Pancreas (tissue), 10 donors: ENCODE results near the gene DCTPP1. TPM values are rescaled to one million over a fixed set of nuclear protein-coding genes. Genes with fewer than 3 reads are reported as not detected.

Experiments used
- ATAC-seq, 4 donors: fragments of 200-7000 bp; cut with Tn5 transposase; one replicate each; pipeline versions ENCODE4 v1.8.0 to v1.9.1; 2020; ENCODE audit warnings: mild to moderate bottlenecking in 4 of 4, moderate library complexity in 4 of 4
- DNase-seq, 6 donors: peaks; one replicate each; pipeline ENCODE4 v3.0.0-alpha.2; 2020
- FAIRE-seq: peaks from 2 replicates; lab custom pipeline; 2012; peaks lifted over from hg19 to GRCh38; lab: Jason Lieb, UNC
- H3K27ac ChIP-seq, 4 donors: fragments of 200-600 bp; sonication (generic); 1 replicate in 3 of 4; 2 replicates in 1 of 4; pipeline versions ENCODE4 v1.5.0 to v1.8.0; 2020
- H3K27me3 ChIP-seq, 4 donors: fragments of 200-600 bp; one replicate each; pipeline ENCODE4 v1.8.0; 2021
- H3K36me3 ChIP-seq, 3 donors: fragments of 200-600 bp; sonication (generic) in 1 of 3; one replicate each; pipeline versions ENCODE4 v1.5.0 to v1.8.0; 2020 to 2021
- H3K4me1 ChIP-seq, 3 donors: fragments of 200-600 bp; one replicate each; pipeline ENCODE4 v1.8.0; 2021
- H3K4me3 ChIP-seq, 4 donors: fragments of 200-600 bp; sonication (generic) in 2 of 4; one replicate each; pipeline versions ENCODE4 v1.5.0 to v1.8.0; 2020 to 2021
- H3K9me3 ChIP-seq, 4 donors: fragments of 200-600 bp; one replicate each; pipeline ENCODE4 v1.8.0; 2021
- CTCF ChIP-seq, 4 donors: fragments of 200-600 bp; sonication (generic) in 3 of 4; IDR thresholded peaks; one replicate each; pipeline versions ENCODE4 v1.5.0 to v1.8.0; 2021; ENCODE audit warnings: antibody characterized with exemption in 4 of 4
- WGBS, 2 donors: extraction: QIAGEN DNeasy Blood & Tissue Kit; methylation state at CpG; one replicate each; pipeline ENCODE4 v1.1.7; 2013; 5-methylcytosine and 5-hydroxymethylcytosine counted together
- intact Hi-C, 3 donors: fragments of 100-400 bp; cut with DNase I; formaldehyde crosslinking; loops; one replicate each; pipeline versions ENCODE4 v1.11.1 to v1.14.2; 2022
- polyA plus RNA-seq, 2 donors: library from polyadenylated mRNA; stranded (reverse); fragments of 200-250 nt; gene quantifications; one replicate each; pipeline ENCODE4 v1.2.3, GENCODE V29; 2013
- total RNA-seq, 6 donors: library from RNA; stranded (reverse); fragmentation: NEBNext Ultra II Directional in 4 of 6; extraction: Animal tissue kit (Norgen Biotek cat#: 25700) in 4 of 6; gene quantifications; one replicate each; pipeline versions ENCODE4 v1.2.1 to v1.2.4, GENCODE V29; 2021 to 2023
- donor health status: healthy with polysubstance abuse.
- donor health status: DM: no; HTN: no; CAD: no; lungs with moderate emphysema.
- donor health status: DM: no; HTN: no; CAD: no.
- donor health status: control.
- donor health status: control.
- donor health status: Bipolar disorder and iron deficiency.
- donor health status: DM: yes; HTN: yes; CAD: no.
- donor health status: DM: no; HTN: no; CAD: no.
- donor health status: DM: no; HTN: no; CAD: no.
- donor health status: DM: yes; HTN: yes; CAD: no.

The DCTPP1 gene
- total and polyA plus RNA-seq, 8 donors, result 12.2 to 20.7 (median 16.3) TPM

- no peak for DNase-seq
- H3K36me3 ChIP-seq, result no peaks in the 10 kb centered on the region
- H3K27me3 ChIP-seq, result no peaks in the 10 kb centered on the region
- intact Hi-C loops, result no loop called here
- no peak within 1 kb of the TSS for H3K27ac ChIP-seq
- H3K4me1 ChIP-seq, result peaks cover 0 to 4% (median 0%) of the 10 kb centered on the region in 3 donors
- no peak for ATAC-seq
- no peak for TF ChIP-seq CTCF (IDR thresholded peaks at IDR 0.05)
- FAIRE-seq, result no peak
- no peaks in the 10 kb centered on the region for H3K9me3 ChIP-seq
- H3K4me3 ChIP-seq, result no peak within 1 kb of the TSS
- WGBS, 2 donors, result 59 to 62% methylated on average over 12 of the region's 12 CpGs
Observed at GRCh38 chr16:30382111-30382881, 47.5 kb downstream of the DCTPP1 start, which contains the start of gene SEPTIN1. Gene SEPTIN1, minus strand, starts transcription at chr16:30382561. Its CDS starts 19 bp downstream, at chr16:30382542.

- no peak for DNase-seq
- Histone ChIP-seq H3K27me3 (no peaks in the 10 kb centered on the region), H3K27ac (no peak overlapping the region), H3K4me3 (no peak overlapping the region), H3K36me3 (no peaks in the 10 kb centered on the region), H3K4me1 (peaks cover 0 to 4% (median 0%) of the 10 kb centered on the region in 3 donors), H3K9me3 (no peaks in the 10 kb centered on the region)
- no peak for TF ChIP-seq CTCF (IDR thresholded peaks at IDR 0.05)
- FAIRE-seq, result no peak
- no peak for ATAC-seq
- intact Hi-C loops, result no loop called here
- WGBS, 2 donors, result 81 to 83% methylated on average over 13 of the region's 13 CpGs
Observed at GRCh38 chr16:30381291-30382041, 48.4 kb downstream of the DCTPP1 start.

- H3K4me3 ChIP-seq, result no peak overlapping the region
- H3K36me3 ChIP-seq, result no peaks in the 10 kb centered on the region
- TF ChIP-seq CTCF (IDR thresholded peaks at IDR 0.05), result no peak
- H3K27me3 ChIP-seq, result no peaks in the 10 kb centered on the region
- H3K4me1 ChIP-seq, result peaks cover 0 to 4% (median 0%) of the 10 kb centered on the region in 3 donors
- no peaks in the 10 kb centered on the region for H3K9me3 ChIP-seq
- intact Hi-C loops, result no loop called here
- ATAC-seq (no peak), DNase-seq (no peak), FAIRE-seq (no peak)
- WGBS, 2 donors, result 86 to 88% methylated on average over 6 of the region's 6 CpGs
- no peak overlapping the region for H3K27ac ChIP-seq
Observed at GRCh38 chr16:30380803-30381208, 49.0 kb downstream of the DCTPP1 start.

- Histone ChIP-seq H3K27me3 (no peaks in the 10 kb centered on the region), H3K4me1 (peaks cover 0 to 4% (median 0%) of the 10 kb centered on the region in 3 donors), H3K36me3 (no peaks in the 10 kb centered on the region), H3K9me3 (no peaks in the 10 kb centered on the region), H3K27ac (no peak overlapping the region), H3K4me3 (no peak overlapping the region)
- no peak for DNase-seq
- no peak for FAIRE-seq
- ATAC-seq, result no peak
- 94 to 97% methylated on average over 4 of the region's 4 CpGs for WGBS, 2 donors
- TF ChIP-seq CTCF (IDR thresholded peaks at IDR 0.05), result no peak
- intact Hi-C loops, result no loop called here
Observed at GRCh38 chr16:30380072-30380802, 49.6 kb downstream of the DCTPP1 start.
